Measurements from ENCODE around the gene ATP6V0E2. TPM values are rescaled to one million over a fixed set of nuclear protein-coding genes. Genes with fewer than 3 reads are reported as not detected.

Gene ATP6V0E2
- total RNA-seq, 2 donors from 2014 or later: 15.3 to 16.1 TPM

GRCh38 chr7:149884016-149884415, 10.2 kb downstream of the ATP6V0E2 start:
- DNase-seq: peak; percentile 46
- no peak for TF ChIP-seq CTCF (conservative IDR thresholded peaks at IDR 0.05)
- no peak overlapping the region for H3K27ac ChIP-seq (ENCODE audit: low read depth, low read length)
- Mint-ChIP-seq H3K36me3 (ENCODE audit: low read depth) (no peaks in the 10 kb centered on the region), H3K4me1 (peaks cover 16% of the 10 kb centered on the region), H3K27ac (no peak overlapping the region), H3K4me3 (no peak overlapping the region), H3K27me3 (ENCODE audit: insufficient read depth) (no peaks in the 10 kb centered on the region), H3K9me3 (no peaks in the 10 kb centered on the region)
- no peak overlapping the region for H3K4me3 ChIP-seq (ENCODE audit: low read length)
- H3K9ac ChIP-seq (ENCODE audit: extremely low read depth, low read length, poor library complexity, severe bottlenecking): no peak overlapping the region
- H3K36me3 ChIP-seq (ENCODE audit: control insufficient read depth, insufficient read depth, low read length): no peaks in the 10 kb centered on the region
- 67 to 77% methylated on average over 1 to 4 of the region's 4 CpGs for WGBS, 2 experiments (ENCODE audit: insufficient coverage in 1 of 2, insufficient read length in 1 of 2)
- peaks cover 6% of the 10 kb centered on the region for H3K4me1 ChIP-seq (ENCODE audit: control insufficient read depth, insufficient read depth, low read length)
- H3K27me3 ChIP-seq (ENCODE audit: control insufficient read depth, insufficient read depth, low read length, poor library complexity, severe bottlenecking): no peaks in the 10 kb centered on the region
- H3K9me3 ChIP-seq (ENCODE audit: control insufficient read depth, low read length): no peaks in the 10 kb centered on the region

GRCh38 chr7:149884541-149884940, 10.8 kb downstream of the ATP6V0E2 start:
- peak; percentile 29 for DNase-seq
- H3K36me3 Mint-ChIP-seq (ENCODE audit: low read depth): no peaks in the 10 kb centered on the region
- Histone ChIP-seq H3K4me3 (ENCODE audit: low read length) (no peak overlapping the region), H3K9ac (ENCODE audit: extremely low read depth, low read length, poor library complexity, severe bottlenecking) (no peak overlapping the region), H3K27ac (ENCODE audit: low read depth, low read length) (no peak overlapping the region), H3K27me3 (ENCODE audit: control insufficient read depth, insufficient read depth, low read length, poor library complexity, severe bottlenecking) (no peaks in the 10 kb centered on the region), H3K9me3 (ENCODE audit: control insufficient read depth, low read length) (no peaks in the 10 kb centered on the region), H3K4me1 (ENCODE audit: control insufficient read depth, insufficient read depth, low read length) (peaks cover 6% of the 10 kb centered on the region), H3K36me3 (ENCODE audit: control insufficient read depth, insufficient read depth, low read length) (no peaks in the 10 kb centered on the region)
- H3K27me3 Mint-ChIP-seq (ENCODE audit: insufficient read depth): no peaks in the 10 kb centered on the region
- 98% methylated on average over 2 of the region's 2 CpGs; no CpG with 5 or more reads in 1 of the 2 experiments for WGBS, 2 experiments (ENCODE audit: insufficient coverage in 1 of 2, insufficient read length in 1 of 2)
- peaks cover 16% of the 10 kb centered on the region for H3K4me1 Mint-ChIP-seq
- no peak overlapping the region for H3K4me3 Mint-ChIP-seq
- H3K9me3 Mint-ChIP-seq: no peaks in the 10 kb centered on the region
- H3K27ac Mint-ChIP-seq: no peak overlapping the region
- TF ChIP-seq CTCF (conservative IDR thresholded peaks at IDR 0.05): no peak

GRCh38 chr7:149885191-149886017, 11.6 kb downstream of the ATP6V0E2 start:
- Mint-ChIP-seq H3K36me3 (ENCODE audit: low read depth) (no peaks in the 10 kb centered on the region), H3K4me3 (no peak overlapping the region), H3K27me3 (ENCODE audit: insufficient read depth) (no peaks in the 10 kb centered on the region), H3K4me1 (peaks cover 16% of the 10 kb centered on the region), H3K9me3 (no peaks in the 10 kb centered on the region), H3K27ac (peak overlapping the region; percentile 81)
- Histone ChIP-seq H3K4me1 (ENCODE audit: control insufficient read depth, insufficient read depth, low read length) (peaks cover 6% of the 10 kb centered on the region), H3K4me3 (ENCODE audit: low read length) (no peak overlapping the region), H3K36me3 (ENCODE audit: control insufficient read depth, insufficient read depth, low read length) (no peaks in the 10 kb centered on the region), H3K9ac (ENCODE audit: extremely low read depth, low read length, poor library complexity, severe bottlenecking) (no peak overlapping the region), H3K9me3 (ENCODE audit: control insufficient read depth, low read length) (no peaks in the 10 kb centered on the region), H3K27me3 (ENCODE audit: control insufficient read depth, insufficient read depth, low read length, poor library complexity, severe bottlenecking) (no peaks in the 10 kb centered on the region), H3K27ac (ENCODE audit: low read depth, low read length) (no peak overlapping the region)
- WGBS, 2 experiments (ENCODE audit: insufficient coverage in 1 of 2, insufficient read length in 1 of 2): 41 to 69% methylated on average over 7 to 13 of the region's 13 CpGs
- no peak for TF ChIP-seq CTCF (conservative IDR thresholded peaks at IDR 0.05)
- peak; percentile 81 for DNase-seq

All from endodermal cell (in vitro differentiated cells).